NOMO-1 (cell line): ENCODE results near the gene CCDC24.

Experiments used
- DNase-seq, 2 experiments: peaks; one replicate each; lab custom pipeline; 2025; ENCODE audit not compliant: unreplicated experiment in 2 of 2; lab: John Stamatoyannopoulos, UW

Gene CCDC24

GRCh38 chr1:44021156-44021555 lies 29.8 kb downstream of the CCDC24 start:
- no peak for DNase-seq

- DNase-seq = no peak
Measured at GRCh38 chr1:44021581-44022321, 30.4 kb downstream of the CCDC24 start.

- no peak for DNase-seq
Measured at GRCh38 chr1:44024031-44024902, 32.9 kb downstream of the CCDC24 start.

GRCh38 chr1:44024903-44025525 lies 33.6 kb downstream of the CCDC24 start:
- no peak for DNase-seq

GRCh38 chr1:44025816-44026215 lies 34.4 kb downstream of the CCDC24 start:
- no peak for DNase-seq

GRCh38 chr1:44027320-44027719 lies 35.9 kb downstream of the CCDC24 start:
- DNase-seq = no peak

- DNase-seq = peak in 1 of 2 experiments; percentile 57
Measured at GRCh38 chr1:44029260-44029910, 38.0 kb downstream of the CCDC24 start.

GRCh38 chr1:44029911-44030604 lies 38.7 kb downstream of the CCDC24 start:
- DNase-seq = peak; percentile 89 to 92

- peak; percentile 12 to 49 for DNase-seq
Measured at GRCh38 chr1:44030605-44031251, 39.3 kb downstream of the CCDC24 start.

GRCh38 chr1:44031252-44032169 lies 40.1 kb downstream of the CCDC24 start, which contains the start of gene SLC6A9:
Gene SLC6A9 (minus strand): TSS chr1:44031462. CDS start chr1:44024277, 7,185 bp downstream.
- peak in 1 of 2 experiments; percentile 12 for DNase-seq

GRCh38 chr1:44032170-44032790 lies 40.9 kb downstream of the CCDC24 start:
- DNase-seq = no peak

- no peak for DNase-seq
Measured at GRCh38 chr1:44033041-44033575, 41.7 kb downstream of the CCDC24 start.

- DNase-seq = no peak
Measured at GRCh38 chr1:44033756-44034155, 42.4 kb downstream of the CCDC24 start.

GRCh38 chr1:44034423-44034822 lies 43.0 kb downstream of the CCDC24 start:
- DNase-seq = no peak

- DNase-seq = no peak
Measured at GRCh38 chr1:44034976-44035716, 43.7 kb downstream of the CCDC24 start.

- DNase-seq = no peak
Measured at GRCh38 chr1:44035726-44036408, 44.5 kb downstream of the CCDC24 start.
